Measurements from ENCODE around the gene NKRF. TPM values are rescaled to one million over a fixed set of nuclear protein-coding genes. Genes with fewer than 3 reads are reported as not detected.

The NKRF gene
- total RNA-seq, 4 donors from 2014 or later, result 8.9 to 16.6 (median 10.4) TPM

DNA sequence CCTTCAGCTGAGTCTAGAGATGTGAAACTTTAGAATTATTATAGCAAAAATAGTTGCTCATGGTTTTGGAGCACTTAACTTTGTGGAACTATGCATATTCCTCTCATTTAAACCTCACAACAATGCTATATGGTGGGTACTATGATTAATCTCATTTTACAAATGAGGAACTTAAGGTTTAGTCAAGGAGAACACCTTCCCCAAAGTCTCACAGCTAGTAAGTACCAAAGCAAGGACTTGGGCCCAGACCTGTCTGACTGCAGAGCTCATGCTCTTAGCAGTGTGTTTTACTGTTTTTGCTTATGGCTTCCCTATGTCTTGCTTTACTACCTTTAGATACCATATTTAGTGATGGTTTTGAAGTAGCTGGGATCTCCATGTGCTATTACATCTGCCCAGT, 26.8 kb downstream of the NKRF start:
- no peak for TF ChIP-seq POLR2A (IDR thresholded peaks at IDR 0.05)
- TF ChIP-seq, protein P1, sequence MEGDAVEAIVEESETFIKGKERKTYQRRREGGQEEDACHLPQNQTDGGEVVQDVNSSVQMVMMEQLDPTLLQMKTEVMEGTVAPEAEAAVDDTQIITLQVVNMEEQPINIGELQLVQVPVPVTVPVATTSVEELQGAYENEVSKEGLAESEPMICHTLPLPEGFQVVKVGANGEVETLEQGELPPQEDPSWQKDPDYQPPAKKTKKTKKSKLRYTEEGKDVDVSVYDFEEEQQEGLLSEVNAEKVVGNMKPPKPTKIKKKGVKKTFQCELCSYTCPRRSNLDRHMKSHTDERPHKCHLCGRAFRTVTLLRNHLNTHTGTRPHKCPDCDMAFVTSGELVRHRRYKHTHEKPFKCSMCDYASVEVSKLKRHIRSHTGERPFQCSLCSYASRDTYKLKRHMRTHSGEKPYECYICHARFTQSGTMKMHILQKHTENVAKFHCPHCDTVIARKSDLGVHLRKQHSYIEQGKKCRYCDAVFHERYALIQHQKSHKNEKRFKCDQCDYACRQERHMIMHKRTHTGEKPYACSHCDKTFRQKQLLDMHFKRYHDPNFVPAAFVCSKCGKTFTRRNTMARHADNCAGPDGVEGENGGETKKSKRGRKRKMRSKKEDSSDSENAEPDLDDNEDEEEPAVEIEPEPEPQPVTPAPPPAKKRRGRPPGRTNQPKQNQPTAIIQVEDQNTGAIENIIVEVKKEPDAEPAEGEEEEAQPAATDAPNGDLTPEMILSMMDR (IDR thresholded peaks at IDR 0.05), result no peak

DNA sequence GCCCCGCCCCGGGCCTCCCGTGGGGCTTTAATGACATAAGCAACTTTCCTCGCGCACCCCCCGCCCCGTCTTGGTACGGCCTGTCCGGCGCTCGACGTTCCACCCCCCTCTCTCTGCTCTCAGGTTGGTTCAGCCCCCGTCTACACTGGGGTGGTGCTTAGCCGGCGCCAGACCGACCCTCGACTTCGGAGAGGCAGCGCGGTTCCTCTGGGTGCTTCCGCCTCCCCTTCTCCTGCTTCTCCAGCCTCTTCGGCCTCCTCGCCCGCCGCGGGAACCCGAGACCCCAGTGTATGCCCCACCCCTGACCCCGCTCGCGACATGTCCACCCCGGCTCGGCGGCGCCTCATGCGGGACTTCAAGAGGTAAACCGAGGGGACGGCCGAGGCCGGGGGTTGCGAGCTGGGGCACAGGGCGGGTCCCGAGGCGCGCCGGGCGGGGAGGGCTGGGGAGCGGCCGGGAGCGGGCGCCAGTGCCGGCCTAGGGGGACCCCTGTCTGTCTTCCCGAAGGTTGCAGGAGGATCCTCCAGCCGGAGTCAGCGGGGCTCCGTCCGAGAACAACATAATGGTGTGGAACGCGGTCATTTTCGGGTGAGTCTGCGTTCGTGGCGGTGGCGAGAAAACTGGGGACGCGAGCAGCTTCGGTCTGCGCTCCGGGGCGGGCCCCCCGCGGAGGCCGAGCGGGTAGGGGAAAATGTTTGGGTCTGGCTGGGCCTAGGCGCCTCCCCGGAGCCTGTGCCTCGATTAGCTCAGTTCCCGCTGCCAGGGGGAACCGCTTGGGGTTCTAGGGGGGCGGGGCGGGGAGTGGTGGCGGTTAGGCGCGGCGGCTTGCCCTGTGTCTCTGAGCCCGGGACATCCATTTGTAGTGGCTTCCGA, 31.6 kb downstream of the NKRF start, which contains the start of gene UBE2A:
Gene UBE2A (plus strand): TSS at position 170 of the 873 bp plus-strand sequence. CDS start 149 bp downstream, at position 319.
- DNase-seq (ENCODE audit: low spot score in 2 of 2), result peak; percentile 79 to 98
- intact Hi-C loops (cut with DNase I; ENCODE audit: low total_unique reads), result no loop called here
- H3K4me3 ChIP-seq (ENCODE audit: low read depth, poor library complexity, severe bottlenecking), result peak within 1 kb of the TSS; percentile 48
- WGBS, 2 donors, result 0 to 40% methylated on average over 5 to 75 of the region's 86 CpGs
- no peak for TF ChIP-seq POLR2A (IDR thresholded peaks at IDR 0.05)
- TF ChIP-seq, protein P1 (IDR thresholded peaks at IDR 0.05), result no peak

More for the DNA sequence above, 26.8 kb downstream of the NKRF start:
- H3K4me3 ChIP-seq (ENCODE audit: low read depth, poor library complexity, severe bottlenecking), result no peak overlapping the region
- no peak for DNase-seq (ENCODE audit: low spot score in 2 of 2)
- intact Hi-C loops (cut with DNase I; ENCODE audit: low total_unique reads), result no loop called here

DNA sequence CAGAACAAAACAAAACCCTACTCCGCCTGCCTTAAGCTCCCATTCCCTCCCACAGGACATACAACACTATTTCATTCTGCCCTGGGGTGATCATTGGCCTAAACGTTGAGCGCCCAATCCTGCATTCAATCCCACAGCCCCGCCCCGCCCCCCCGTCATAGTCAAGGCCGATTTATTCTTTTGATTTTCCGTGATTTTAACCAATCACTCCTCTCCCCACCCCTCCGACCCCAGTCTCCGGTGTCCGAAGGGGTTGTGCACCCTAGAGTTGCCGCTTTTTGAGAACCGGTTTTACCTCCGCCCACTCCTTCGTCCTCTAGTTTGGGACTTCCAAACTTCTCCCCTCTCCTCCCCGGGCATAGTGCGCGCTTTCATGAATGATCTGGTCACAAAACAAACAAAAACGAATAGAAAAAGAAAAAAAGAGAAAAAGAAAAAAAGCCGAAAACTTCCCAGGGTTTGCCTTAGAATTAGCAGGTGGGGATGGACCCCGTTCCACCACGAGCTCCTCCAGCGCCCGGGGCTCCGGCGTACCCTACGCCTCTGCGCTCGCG, 32.3 kb downstream of the NKRF start:
- WGBS, 2 donors, result 0 to 34% methylated on average over 20 to 30 of the region's 30 CpGs
- intact Hi-C loops (cut with DNase I; ENCODE audit: low total_unique reads), result no loop called here

DNA sequence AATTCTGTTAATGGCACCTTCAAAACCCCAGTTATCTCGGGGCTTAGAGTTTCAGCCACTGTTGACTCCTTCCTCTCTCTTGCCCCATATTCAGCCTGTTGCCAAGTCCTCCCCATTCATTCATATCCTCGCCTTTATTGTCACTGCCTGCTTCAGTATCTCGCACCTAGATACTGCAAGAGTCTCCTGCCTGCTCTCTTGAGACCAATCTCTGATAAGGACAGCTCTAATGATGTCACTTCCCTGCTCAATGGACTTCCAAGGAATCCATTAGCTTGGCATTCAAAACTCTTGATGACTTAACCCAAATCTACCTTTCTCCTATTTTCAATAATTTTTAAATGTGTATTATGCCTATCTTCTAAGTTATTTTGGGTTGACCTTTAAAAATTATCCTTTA, 33.0 kb downstream of the NKRF start:
- intact Hi-C loops (cut with DNase I; ENCODE audit: low total_unique reads), result no loop called here
- 41 to 56% methylated on average over 3 of the region's 3 CpGs for whole genome bisulfite sequencing, 2 donors
- TF ChIP-seq POLR2A (IDR thresholded peaks at IDR 0.05), result no peak
- TF ChIP-seq, protein P1 (IDR thresholded peaks at IDR 0.05), result no peak
- H3K4me3 ChIP-seq (ENCODE audit: low read depth, poor library complexity, severe bottlenecking), result no peak overlapping the region
- no peak for DNase-seq (ENCODE audit: low spot score in 2 of 2)

More for the DNA sequence above, 32.3 kb downstream of the NKRF start:
- H3K4me3 ChIP-seq (ENCODE audit: low read depth, poor library complexity, severe bottlenecking), result peak overlapping the region; percentile 48
- peak in 1 of 2 donors; percentile 14 for DNase-seq (ENCODE audit: low spot score in 2 of 2)
- TF ChIP-seq, protein P1 (IDR thresholded peaks at IDR 0.05), result no peak
- no peak for TF ChIP-seq POLR2A (IDR thresholded peaks at IDR 0.05)

DNA sequence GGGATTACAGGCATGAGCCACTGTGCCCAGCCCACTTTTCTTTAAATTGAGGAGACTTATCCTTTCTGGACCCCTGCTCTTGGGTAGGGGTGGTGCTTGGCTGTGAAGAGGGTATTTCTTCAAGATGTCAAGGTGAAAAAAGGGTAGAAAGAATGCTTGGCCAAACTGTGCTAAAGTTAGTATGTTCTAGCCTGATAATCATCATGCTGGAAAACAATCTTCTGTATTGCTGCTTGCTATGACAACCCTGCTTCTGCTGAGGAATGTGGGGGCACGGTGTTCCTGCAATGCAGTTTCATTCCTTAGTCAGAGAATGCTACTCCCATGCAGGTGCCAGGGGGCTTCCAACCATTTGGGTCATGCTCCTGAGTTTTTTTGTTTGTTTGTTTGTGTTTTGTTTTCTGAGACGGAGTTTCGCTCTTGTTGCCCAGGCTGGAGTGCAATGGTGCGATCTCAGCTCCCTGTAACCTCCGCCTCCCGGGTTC, 35.8 kb downstream of the NKRF start:
- no peak overlapping the region for H3K4me3 ChIP-seq (ENCODE audit: low read depth, poor library complexity, severe bottlenecking)
- 82 to 88% methylated on average over 6 of the region's 6 CpGs for WGBS, 2 donors
- intact Hi-C loops (cut with DNase I; ENCODE audit: low total_unique reads), result no loop called here
- no peak for TF ChIP-seq POLR2A (IDR thresholded peaks at IDR 0.05)
- TF ChIP-seq, protein P1 (IDR thresholded peaks at IDR 0.05), result no peak
- no peak for DNase-seq (ENCODE audit: low spot score in 2 of 2)
